Bronchial epithelial cell (primary cell): ENCODE measurements around the gene TBX10. TPM values are rescaled to one million over a fixed set of nuclear protein-coding genes. Genes with fewer than 3 reads are reported as not detected.

Experiments used
- DNase-seq: peaks from one replicate; pipeline ENCODE4 v3.0.0-alpha.2; 2010; ENCODE audit warnings: low read depth
- FAIRE-seq: peaks from 2 replicates; lab custom pipeline; 2011; peaks lifted over from hg19 to GRCh38; lab: Jason Lieb, UNC
- H3K27me3 ChIP-seq: 2 replicates; pipeline ENCODE4 v1.5.1; 2011; ENCODE audit warnings: low read length; ENCODE audit not compliant: control insufficient read depth, insufficient read depth
- H3K36me3 ChIP-seq: 2 replicates; pipeline ENCODE4 v1.5.1; 2011; ENCODE audit warnings: low read length; ENCODE audit not compliant: control insufficient read depth, insufficient read depth
- H3K4me3 ChIP-seq: 2 replicates; pipeline ENCODE4 v1.5.1; 2011; ENCODE audit warnings: mild to moderate bottlenecking, low read depth, low read length, control low read depth
- CTCF ChIP-seq: IDR thresholded peaks from 2 replicates; pipeline ENCODE4 v1.5.1; 2011; ENCODE audit warnings: mild to moderate bottlenecking, moderate library complexity, low read length, control low read depth, inconsistent platforms; ENCODE audit not compliant: insufficient read depth, severe bottlenecking
- total RNA-seq: library from RNA; depleted of rRNA; stranded (reverse); fragments of >200 nt; gene quantifications from 2 replicates; pipeline ENCODE4 v1.2.1, GENCODE V29; 2014

The TBX10 gene
- total RNA-seq, 1 donor from 2014 or later: not detected

GRCh38 chr11:67665541-67666302, 26.2 kb upstream of the TBX10 start:
- no peaks in the 10 kb centered on the region for H3K36me3 ChIP-seq
- peak; percentile 55 for TF ChIP-seq CTCF
- no peaks in the 10 kb centered on the region for H3K27me3 ChIP-seq
- FAIRE-seq: no peak
- no peak overlapping the region for H3K4me3 ChIP-seq
- no peak for DNase-seq

- Histone ChIP-seq H3K27me3 (no peaks in the 10 kb centered on the region), H3K4me3 (no peak overlapping the region), H3K36me3 (no peaks in the 10 kb centered on the region)
- no peak for DNase-seq
- no peak for TF ChIP-seq CTCF
- FAIRE-seq: no peak
Measured at GRCh38 chr11:67664696-67665540, 25.4 kb upstream of the TBX10 start.

GRCh38 chr11:67664213-67664585, 24.6 kb upstream of the TBX10 start:
- Histone ChIP-seq H3K27me3 (no peaks in the 10 kb centered on the region), H3K4me3 (no peak overlapping the region), H3K36me3 (no peaks in the 10 kb centered on the region)
- DNase-seq (no peak), FAIRE-seq (no peak)
- no peak for TF ChIP-seq CTCF

GRCh38 chr11:67663532-67664212, 24.1 kb upstream of the TBX10 start:
- no peaks in the 10 kb centered on the region for H3K27me3 ChIP-seq
- no peak for TF ChIP-seq CTCF
- no peak overlapping the region for H3K4me3 ChIP-seq
- DNase-seq (no peak), FAIRE-seq (no peak)
- H3K36me3 ChIP-seq: no peaks in the 10 kb centered on the region

GRCh38 chr11:67662835-67663531, 23.4 kb upstream of the TBX10 start:
- FAIRE-seq: no peak

More at GRCh38 chr11:67662835-67663531, 23.4 kb upstream of the TBX10 start:
- no peaks in the 10 kb centered on the region for H3K27me3 ChIP-seq
- no peak for TF ChIP-seq CTCF
- no peak for DNase-seq
- H3K4me3 ChIP-seq: no peak overlapping the region
- H3K36me3 ChIP-seq: no peaks in the 10 kb centered on the region
